ENCODE results near the gene STXBP1. TPM values are rescaled to one million over a fixed set of nuclear protein-coding genes. Genes with fewer than 3 reads are reported as not detected.

The STXBP1 gene
- total and polyA plus RNA-seq, 2 of the 8 experiments (the other 6 are each of a cell fraction or from before 2014, with no cell fraction given): 11.5 to 60.9 TPM

GRCh38 chr9:127710204-127710783 is 98.2 kb downstream of the STXBP1 start (continued):
- TF ChIP-seq TBP (IDR thresholded peaks at IDR 0.05; ENCODE audit: low read depth, low read length) (no peak), JUN (IDR thresholded peaks at IDR 0.05; ENCODE audit: low read depth, low read length) (no peak), HDAC2 (IDR thresholded peaks at IDR 0.05; ENCODE audit: borderline replicate concordance in 1 of 2, low read depth in 2 of 2, low read length in 2 of 2) (no peak)
